LNCAP (cell line): Measurements from ENCODE around the gene CCDC142.

ENCODE experiments used
- TF ChIP-seq, protein P1 (sequence below): fragments of 450-650 bp; IDR thresholded peaks from 2 replicates; pipeline ENCODE4 v1.5.1; 2017; ENCODE audit warnings: mild to moderate bottlenecking

Gene CCDC142

DNA sequence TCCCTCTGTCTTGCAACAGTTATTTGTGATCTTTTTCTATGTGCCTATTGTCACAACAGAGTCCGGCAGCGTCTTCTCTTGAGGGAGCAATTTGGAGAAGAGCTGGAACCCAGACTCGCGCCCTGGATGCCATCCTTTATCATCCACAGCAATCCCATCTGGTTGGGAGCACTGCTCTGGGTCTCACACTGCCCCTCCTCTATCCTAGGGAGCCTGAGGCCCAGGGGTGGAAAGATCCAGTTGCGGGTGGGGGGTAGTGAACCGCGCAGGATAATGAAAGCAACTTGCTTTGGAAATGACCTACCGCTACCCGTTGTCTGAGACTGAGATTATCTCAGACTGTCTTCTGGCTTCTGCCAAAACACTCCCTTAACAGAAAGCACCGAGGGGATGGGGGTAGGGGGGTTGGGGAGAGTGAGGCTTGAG is 23.8 kb downstream of the CCDC142 start:
- TF ChIP-seq, protein P1, sequence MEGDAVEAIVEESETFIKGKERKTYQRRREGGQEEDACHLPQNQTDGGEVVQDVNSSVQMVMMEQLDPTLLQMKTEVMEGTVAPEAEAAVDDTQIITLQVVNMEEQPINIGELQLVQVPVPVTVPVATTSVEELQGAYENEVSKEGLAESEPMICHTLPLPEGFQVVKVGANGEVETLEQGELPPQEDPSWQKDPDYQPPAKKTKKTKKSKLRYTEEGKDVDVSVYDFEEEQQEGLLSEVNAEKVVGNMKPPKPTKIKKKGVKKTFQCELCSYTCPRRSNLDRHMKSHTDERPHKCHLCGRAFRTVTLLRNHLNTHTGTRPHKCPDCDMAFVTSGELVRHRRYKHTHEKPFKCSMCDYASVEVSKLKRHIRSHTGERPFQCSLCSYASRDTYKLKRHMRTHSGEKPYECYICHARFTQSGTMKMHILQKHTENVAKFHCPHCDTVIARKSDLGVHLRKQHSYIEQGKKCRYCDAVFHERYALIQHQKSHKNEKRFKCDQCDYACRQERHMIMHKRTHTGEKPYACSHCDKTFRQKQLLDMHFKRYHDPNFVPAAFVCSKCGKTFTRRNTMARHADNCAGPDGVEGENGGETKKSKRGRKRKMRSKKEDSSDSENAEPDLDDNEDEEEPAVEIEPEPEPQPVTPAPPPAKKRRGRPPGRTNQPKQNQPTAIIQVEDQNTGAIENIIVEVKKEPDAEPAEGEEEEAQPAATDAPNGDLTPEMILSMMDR: no peak

DNA sequence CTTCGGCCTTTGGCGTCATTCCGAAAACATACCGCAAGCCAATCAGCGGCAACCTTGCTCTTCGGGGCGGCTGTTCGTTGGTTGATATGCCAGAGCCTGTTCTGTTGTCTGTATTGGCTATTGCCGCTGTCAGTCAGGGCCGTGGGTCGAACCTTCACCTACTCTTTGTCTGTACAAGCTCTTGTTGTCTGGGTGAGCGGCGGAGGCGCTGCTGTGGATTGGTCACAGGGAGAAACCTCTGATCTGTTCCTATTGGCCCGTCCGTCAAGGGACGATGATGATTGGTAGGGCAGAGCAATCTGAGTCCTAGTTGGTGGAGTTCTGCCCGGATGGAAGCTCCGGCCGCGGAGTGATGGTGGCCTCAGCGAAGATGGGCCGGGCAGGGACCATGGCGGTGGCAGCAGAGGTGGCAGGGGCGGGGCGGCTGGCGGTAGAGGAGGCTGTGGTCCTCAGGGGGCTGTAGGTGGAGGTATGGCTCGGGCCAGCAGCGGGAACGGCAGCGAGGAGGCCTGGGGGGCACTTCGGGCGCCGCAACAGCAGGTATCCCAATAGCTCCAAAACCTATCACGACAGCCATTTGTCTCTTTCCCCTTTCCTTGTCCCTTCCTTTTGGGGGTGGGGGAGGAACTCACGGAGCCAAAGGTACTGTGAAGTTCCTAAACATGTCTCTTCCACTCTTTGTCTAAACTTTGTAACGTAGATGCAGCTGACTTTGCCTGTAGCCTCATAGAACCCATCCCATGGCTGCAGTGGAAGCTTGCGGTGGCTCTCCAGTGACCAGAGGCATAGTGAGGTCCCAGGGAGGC is 24.5 kb downstream of the CCDC142 start, which contains the start of gene WBP1:
Gene WBP1 (plus strand): TSS at position 307 of the 806 bp plus-strand sequence. CDS start 165 bp downstream, at position 472.
- TF ChIP-seq, protein P1: no peak

DNA sequence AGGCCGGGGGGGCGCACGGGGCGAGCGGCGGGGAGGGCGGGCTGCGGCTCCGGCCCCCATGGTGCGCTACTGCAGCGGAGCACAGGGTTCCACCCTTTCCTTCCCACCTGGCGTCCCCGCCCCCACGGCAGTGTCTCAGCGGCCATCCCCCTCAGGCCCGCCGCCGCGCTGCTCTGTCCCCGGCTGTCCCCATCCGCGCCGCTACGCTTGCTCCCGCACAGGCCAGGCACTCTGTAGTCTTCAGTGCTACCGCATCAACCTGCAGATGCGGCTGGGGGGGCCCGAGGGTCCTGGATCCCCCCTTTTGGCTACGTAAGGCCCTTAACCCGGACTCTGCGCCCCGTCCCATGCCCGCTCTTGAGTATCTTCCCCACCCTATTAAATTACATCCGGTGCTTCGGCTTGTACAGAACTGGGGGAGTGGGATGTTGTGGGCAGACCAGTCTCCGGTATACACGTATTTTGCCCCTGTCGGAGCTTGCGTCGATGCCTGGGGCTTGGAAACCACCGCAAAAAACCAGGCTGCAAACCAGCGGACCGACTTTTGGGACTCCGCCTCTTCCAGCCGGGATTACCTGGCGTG is 25.2 kb downstream of the CCDC142 start:
- TF ChIP-seq, protein P1: no peak

DNA sequence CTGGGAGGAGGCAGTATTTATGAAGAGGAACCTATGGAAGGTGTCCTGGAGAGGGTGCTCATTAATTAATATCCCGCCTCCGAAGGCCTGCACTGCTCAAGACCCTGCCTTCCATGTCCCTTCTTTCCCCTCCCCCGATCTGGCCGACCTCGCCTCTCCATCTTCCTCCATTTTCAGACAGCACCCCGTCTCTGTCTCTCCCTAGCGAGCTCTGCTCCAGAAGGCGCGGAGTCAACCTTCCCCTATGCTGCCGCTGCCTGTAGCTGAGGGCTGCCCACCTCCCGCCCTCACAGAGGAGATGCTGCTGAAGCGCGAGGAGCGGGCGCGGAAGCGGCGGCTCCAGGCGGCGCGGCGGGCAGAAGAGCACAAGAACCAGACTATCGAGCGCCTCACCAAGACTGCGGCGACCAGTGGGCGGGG is 25.7 kb downstream of the CCDC142 start:
- TF ChIP-seq, protein P1: no peak

DNA sequence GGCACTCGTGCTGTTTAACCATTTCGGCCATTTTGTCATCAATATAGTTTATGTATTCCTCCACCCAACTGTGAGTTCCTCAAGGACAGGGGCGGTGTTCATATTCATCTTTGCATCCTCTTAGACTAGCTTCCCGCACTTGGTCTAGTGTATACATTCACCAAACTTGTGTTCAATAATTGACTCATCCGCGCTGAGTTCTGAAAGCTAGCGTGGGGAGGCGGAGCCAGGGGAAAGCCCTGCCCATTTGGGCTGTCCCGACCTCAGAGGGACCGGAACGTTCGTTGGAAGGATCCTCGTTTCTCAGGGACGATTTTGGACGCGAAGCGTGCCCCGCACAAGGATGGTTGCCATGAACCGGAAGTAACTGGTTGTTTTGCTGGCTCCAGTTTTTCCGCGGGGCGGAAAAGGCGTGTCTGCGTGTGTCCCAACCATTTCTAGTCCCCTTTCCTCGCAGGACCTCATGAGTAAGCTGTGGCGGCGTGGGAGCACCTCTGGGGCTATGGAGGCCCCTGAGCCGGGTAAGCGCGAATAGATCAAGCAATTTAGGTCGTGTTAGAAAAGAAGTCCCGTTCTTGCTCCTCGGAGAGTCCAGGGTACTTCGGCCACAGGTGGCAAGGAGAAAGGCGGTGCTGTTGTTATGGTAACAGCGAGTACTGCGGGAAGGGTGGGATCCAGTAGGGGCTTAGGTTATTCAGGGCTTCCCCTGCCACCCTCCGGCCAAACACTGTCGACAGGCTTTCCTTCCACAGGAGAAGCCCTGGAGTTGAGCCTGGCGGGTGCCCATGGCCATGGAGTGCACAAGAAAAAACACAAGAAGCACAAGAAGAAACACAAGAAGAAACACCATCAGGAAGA is 27.9 kb downstream of the CCDC142 start, which contains the start of gene INO80B:
Gene INO80B (plus strand): TSS at position 434 of the 858 bp plus-strand sequence. CDS start 30 bp downstream, at position 464.
- TF ChIP-seq, protein P1: no peak

DNA sequence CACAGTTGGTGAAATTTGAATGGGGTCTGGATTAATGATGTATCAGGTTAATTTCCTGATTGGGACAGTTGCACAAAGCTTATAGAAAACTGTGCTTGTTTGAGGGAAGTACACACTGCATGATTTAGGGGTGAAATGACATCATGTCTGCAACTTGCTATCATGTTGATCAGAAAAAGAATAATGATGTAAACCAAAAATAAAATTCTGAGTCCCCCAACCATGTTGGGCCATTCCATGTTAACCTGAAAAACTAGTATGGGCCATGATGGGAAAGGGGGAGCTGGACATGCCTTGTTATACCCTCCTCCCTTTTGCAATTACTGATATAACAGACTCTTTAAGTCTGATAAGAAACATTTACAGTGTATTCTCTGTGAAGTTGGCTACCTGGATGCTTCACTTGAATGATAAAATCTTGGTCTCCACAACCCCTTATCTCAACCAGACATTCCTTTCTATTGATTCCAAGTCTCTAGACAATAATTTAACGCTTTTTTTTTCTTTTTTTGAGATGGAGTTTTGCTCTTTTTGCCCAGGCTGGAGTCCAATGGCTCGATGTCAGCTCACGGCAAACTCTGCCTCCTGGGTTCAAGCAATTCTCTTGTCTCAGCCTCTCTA is 32.1 kb downstream of the CCDC142 start:
- TF ChIP-seq, protein P1: no peak

DNA sequence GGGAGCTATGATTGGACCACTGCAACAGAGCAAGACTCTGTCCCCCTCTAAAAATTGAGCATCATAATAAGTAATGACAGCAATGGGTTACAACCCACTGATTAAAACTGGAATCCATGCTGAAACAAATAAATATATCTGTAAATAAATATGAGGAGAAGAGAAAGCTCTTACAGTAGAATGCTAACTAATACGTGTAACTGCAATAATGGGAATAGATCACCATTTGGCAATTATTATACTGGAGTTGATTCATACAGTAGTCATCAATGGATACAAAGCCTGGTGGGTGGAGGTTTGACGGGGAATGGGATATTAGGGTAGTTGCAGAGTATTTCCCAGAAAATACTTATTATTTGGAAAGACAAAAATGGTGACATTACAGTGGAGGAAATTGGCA is 34.0 kb downstream of the CCDC142 start:
- TF ChIP-seq, protein P1: no peak
